PFSK-1 (cell line): ENCODE measurements around the gene ATP5PO.

ENCODE experiments used
- FOXP2 ChIP-seq: optimal IDR thresholded peaks from 2 replicates; pipeline ENCODE3; 2011; ENCODE audit warnings: borderline replicate concordance, control low read depth, inconsistent platforms; ENCODE audit not compliant: insufficient read depth; ENCODE audit errors: extremely low read length, extremely low read depth
- POLR2AphosphoS5 ChIP-seq: IDR thresholded peaks from 2 replicates; pipeline ENCODE4 v1.6.1; 2012; ENCODE audit warnings: low read depth, mild to moderate bottlenecking, control low read depth, low read length, moderate library complexity
- REST ChIP-seq, 2 experiments: IDR thresholded peaks; 2 replicates each; pipeline versions ENCODE4 v1.6.1 to v1.8.0; 2011 to 2012; ENCODE audit warnings: low read depth in 2 of 2, low read length in 2 of 2, control low read depth in 1 of 2, inconsistent platforms in 1 of 2, mild to moderate bottlenecking in 1 of 2, moderate library complexity in 1 of 2; ENCODE audit not compliant: insufficient read depth in 1 of 2
- SIN3A ChIP-seq: IDR thresholded peaks from 2 replicates; pipeline ENCODE4 v1.6.1; 2012; ENCODE audit warnings: mild to moderate bottlenecking, low read length, moderate library complexity, borderline replicate concordance; ENCODE audit not compliant: insufficient read depth
- TAF1 ChIP-seq: IDR thresholded peaks from 2 replicates; pipeline ENCODE4 v1.6.1; 2012; ENCODE audit warnings: low read length, control low read depth, borderline replicate concordance; ENCODE audit not compliant: insufficient read depth

ATP5PO gene

GRCh38 chr21:33860332-33860879, 55.2 kb downstream of the ATP5PO start:
- TF ChIP-seq POLR2AphosphoS5 (no peak), TAF1 (no peak), REST (IDR thresholded peaks at IDR 0.05; ENCODE audit: insufficient read depth in 1 of 2, low read depth in 2 of 2, low read length in 2 of 2) (no peak), FOXP2 (no peak), SIN3A (no peak)

GRCh38 chr21:33859373-33860102, 56.1 kb downstream of the ATP5PO start:
- TF ChIP-seq POLR2AphosphoS5 (no peak), TAF1 (no peak), SIN3A (no peak), FOXP2 (no peak), REST (IDR thresholded peaks at IDR 0.05; ENCODE audit: insufficient read depth in 1 of 2, low read depth in 2 of 2, low read length in 2 of 2) (no peak)

- no peak for TF ChIP-seq FOXP2
- TF ChIP-seq POLR2AphosphoS5: no peak
- TF ChIP-seq SIN3A: no peak
- TF ChIP-seq TAF1: no peak
- TF ChIP-seq REST (IDR thresholded peaks at IDR 0.05; ENCODE audit: insufficient read depth in 1 of 2, low read depth in 2 of 2, low read length in 2 of 2): no peak
Measured at GRCh38 chr21:33858667-33859372, 56.8 kb downstream of the ATP5PO start.

GRCh38 chr21:33857846-33858666, 57.5 kb downstream of the ATP5PO start:
- TF ChIP-seq TAF1: no peak
- no peak for TF ChIP-seq POLR2AphosphoS5
- no peak for TF ChIP-seq REST (IDR thresholded peaks at IDR 0.05; ENCODE audit: insufficient read depth in 1 of 2, low read depth in 2 of 2, low read length in 2 of 2)
- TF ChIP-seq FOXP2: no peak
- no peak for TF ChIP-seq SIN3A
